Effector memory CD8-positive, alpha-beta T cell (primary cell): Measurements from ENCODE around the gene AAR2.
A peak's percentile ranks its signal among the peaks of the same experiment; 100 is the strongest.

Source experiments
- ATAC-seq: fragments of 150-1000 bp; cut with Tn5 transposase; replicated peaks from 2 replicates; pipeline ENCODE4 v1.10.0; 2021; ENCODE audit warnings: mild to moderate bottlenecking, moderate library complexity
- DNase-seq, 3 experiments: peaks; one replicate each; pipeline ENCODE4 v3.0.0; 2021
- H3K27ac Mint-ChIP-seq, 2 donors: one replicate each; pipeline ENCODE4 v1.8.0; 2022; ENCODE audit warnings: mild to moderate bottlenecking in 2 of 2, mixed read lengths in 2 of 2, moderate library complexity in 2 of 2
- H3K27me3 Mint-ChIP-seq, 2 donors: one replicate each; pipeline ENCODE4 v1.8.0; 2022; ENCODE audit warnings: mixed read lengths in 2 of 2
- H3K36me3 Mint-ChIP-seq: one replicate; pipeline ENCODE4 v1.8.0; 2022; ENCODE audit warnings: mild to moderate bottlenecking, moderate library complexity, mixed read lengths; ENCODE audit not compliant: insufficient read depth
- H3K4me1 Mint-ChIP-seq, 2 donors: one replicate each; pipeline ENCODE4 v1.8.0; 2022; ENCODE audit warnings: low read depth in 2 of 2, mixed read lengths in 2 of 2
- H3K4me3 Mint-ChIP-seq, 2 donors: one replicate each; pipeline ENCODE4 v1.8.0; 2022; ENCODE audit warnings: mild to moderate bottlenecking in 2 of 2, mixed read lengths in 2 of 2, moderate library complexity in 2 of 2
- H3K9me3 Mint-ChIP-seq, 2 donors: one replicate each; pipeline ENCODE4 v1.8.0; 2022; ENCODE audit warnings: mixed read lengths in 2 of 2

AAR2 gene

DNA sequence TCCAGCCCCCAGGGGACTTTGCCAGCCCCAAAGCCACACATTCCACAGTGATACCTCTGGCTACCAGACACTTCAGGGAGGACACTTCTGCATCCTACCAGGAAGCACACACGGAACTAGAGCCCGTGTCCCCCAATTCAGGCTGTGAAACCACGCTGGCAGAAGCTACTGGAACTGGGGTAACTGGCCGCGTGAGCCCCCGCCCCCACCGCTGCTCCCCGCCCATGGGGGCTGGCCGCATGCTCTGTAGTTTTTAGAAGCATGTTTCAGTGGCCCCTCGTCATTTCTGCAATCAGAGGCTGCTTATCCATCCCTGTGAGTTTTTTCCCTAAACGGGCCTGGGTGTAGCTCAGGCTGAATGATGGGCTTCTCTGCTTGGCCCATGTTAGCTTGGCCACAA is 28.7 kb upstream of the AAR2 start:
- Mint-ChIP-seq H3K4me1 (peaks cover 3 to 5% of the 10 kb centered on the region in 2 donors), H3K36me3 (peaks cover 2% of the 10 kb centered on the region), H3K27me3 (peaks cover 33 to 56% of the 10 kb centered on the region in 2 donors), H3K4me3 (no peak overlapping the region), H3K27ac (no peak overlapping the region), H3K9me3 (no peaks in the 10 kb centered on the region)
- ATAC-seq (no peak), DNase-seq (no peak)

DNA sequence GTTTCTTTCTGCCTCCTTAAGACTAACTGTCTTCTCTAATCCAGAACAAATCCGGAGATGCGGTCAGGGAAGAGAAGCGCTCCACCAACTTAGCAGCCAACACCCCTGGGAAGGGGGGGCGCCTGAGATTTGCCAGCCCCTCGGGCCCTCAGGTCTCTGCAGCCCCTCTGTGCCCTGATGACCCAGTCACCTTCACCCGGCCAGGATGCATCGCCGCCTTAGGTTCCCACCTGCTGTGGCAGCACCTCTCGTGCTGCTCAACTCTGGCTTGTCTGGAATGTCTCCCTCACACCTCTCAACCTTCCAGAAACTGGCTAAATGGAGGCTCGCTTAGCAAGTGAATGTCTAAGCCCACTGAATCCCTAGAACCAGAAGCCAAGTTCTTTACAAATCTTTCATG is 28.0 kb upstream of the AAR2 start:
- Mint-ChIP-seq H3K36me3 (peaks cover 2% of the 10 kb centered on the region), H3K4me1 (peaks cover 0 to under 1% of the 10 kb centered on the region in 2 donors), H3K27me3 (peaks cover 33 to 57% of the 10 kb centered on the region in 2 donors), H3K4me3 (no peak overlapping the region), H3K27ac (no peak overlapping the region), H3K9me3 (no peaks in the 10 kb centered on the region)
- DNase-seq (no peak), ATAC-seq (no peak)

GRCh38 chr20:36210436-36211021 is 25.7 kb upstream of the AAR2 start:
- H3K27me3 Mint-ChIP-seq = peaks cover 33 to 57% of the 10 kb centered on the region in 2 donors
- no peak for DNase-seq
- peaks cover 2% of the 10 kb centered on the region for H3K36me3 Mint-ChIP-seq
- no peaks in the 10 kb centered on the region for H3K9me3 Mint-ChIP-seq
- no peak for ATAC-seq
- no peak overlapping the region for H3K4me3 Mint-ChIP-seq
- no peaks in the 10 kb centered on the region for H3K4me1 Mint-ChIP-seq
- H3K27ac Mint-ChIP-seq = peak overlapping the region in 1 of 2 donors; percentile 49

GRCh38 chr20:36213362-36213761 is 22.9 kb upstream of the AAR2 start:
- H3K9me3 Mint-ChIP-seq = no peaks in the 10 kb centered on the region
- H3K27ac Mint-ChIP-seq = no peak overlapping the region
- H3K4me1 Mint-ChIP-seq = no peaks in the 10 kb centered on the region
- H3K4me3 Mint-ChIP-seq = no peak overlapping the region
- ATAC-seq (no peak), DNase-seq (no peak)
- peaks cover 31 to 51% of the 10 kb centered on the region in 2 donors for H3K27me3 Mint-ChIP-seq
- peaks cover 2% of the 10 kb centered on the region for H3K36me3 Mint-ChIP-seq

GRCh38 chr20:36214684-36215256 is 21.5 kb upstream of the AAR2 start:
- Mint-ChIP-seq H3K9me3 (no peaks in the 10 kb centered on the region), H3K27ac (no peak overlapping the region), H3K27me3 (peaks cover 19 to 37% of the 10 kb centered on the region in 2 donors), H3K4me1 (no peaks in the 10 kb centered on the region), H3K4me3 (no peak overlapping the region), H3K36me3 (peaks cover 2% of the 10 kb centered on the region)
- no peak for ATAC-seq
- DNase-seq = no peak

DNA sequence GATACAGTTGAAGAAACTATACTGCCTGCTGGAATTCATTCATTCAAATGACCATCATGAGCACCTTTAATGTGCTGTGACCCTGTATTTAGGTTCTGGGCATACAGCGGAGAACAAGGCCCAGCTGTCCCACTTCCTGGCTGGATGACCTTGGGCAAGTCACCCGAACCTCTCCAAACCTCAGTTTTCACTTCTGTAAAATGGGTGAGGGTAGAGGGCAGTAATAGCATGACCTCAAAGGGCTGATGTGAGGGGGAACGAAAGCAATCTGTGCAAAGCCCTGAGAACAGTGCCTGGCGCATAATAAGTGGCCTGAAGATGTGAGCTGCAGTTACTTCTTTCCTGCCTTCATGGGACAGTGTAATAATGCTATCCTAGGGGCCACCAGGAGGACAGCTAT is 20.5 kb upstream of the AAR2 start:
- peaks cover 10 to 27% of the 10 kb centered on the region in 2 donors for H3K27me3 Mint-ChIP-seq
- H3K36me3 Mint-ChIP-seq = peaks cover under 1% of the 10 kb centered on the region
- H3K27ac Mint-ChIP-seq = no peak overlapping the region
- DNase-seq (no peak), ATAC-seq (no peak)
- no peaks in the 10 kb centered on the region for H3K9me3 Mint-ChIP-seq
- H3K4me3 Mint-ChIP-seq = no peak overlapping the region
- H3K4me1 Mint-ChIP-seq = no peaks in the 10 kb centered on the region

DNA sequence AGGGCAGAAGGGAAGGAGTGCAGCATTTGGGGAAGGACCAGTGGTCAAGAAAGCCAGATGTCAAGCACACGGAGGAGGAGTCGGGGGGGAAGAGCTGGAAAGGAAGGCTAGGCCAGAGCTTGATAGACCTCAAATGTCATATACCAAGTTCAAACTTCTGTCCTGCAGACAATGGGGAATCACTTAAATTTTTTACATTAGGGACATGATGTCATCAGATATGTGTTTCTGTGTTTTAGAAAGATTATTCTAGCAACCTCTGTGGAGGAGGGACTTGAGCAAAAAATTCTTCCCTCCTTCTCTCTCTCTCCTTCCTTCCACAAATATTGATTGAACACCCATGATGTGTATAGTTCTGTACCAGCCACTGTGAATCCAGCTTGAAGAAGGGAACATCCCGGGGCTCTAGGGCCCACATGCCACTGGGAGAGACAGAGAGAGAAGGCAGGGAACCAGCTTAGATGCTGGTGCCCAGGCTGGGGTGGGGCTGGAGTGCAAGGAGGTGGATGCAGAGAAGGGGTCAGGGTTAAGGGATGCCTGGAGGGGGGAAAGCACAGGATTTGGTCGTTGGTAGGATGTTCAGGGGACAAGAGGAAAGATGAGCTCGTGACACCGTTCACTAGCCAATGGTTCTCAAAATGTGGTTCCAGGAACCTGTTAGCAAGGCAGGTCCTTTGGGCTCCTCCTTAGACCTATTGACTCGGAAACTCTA is 19.8 kb upstream of the AAR2 start:
- no peak for ATAC-seq
- H3K9me3 Mint-ChIP-seq = no peaks in the 10 kb centered on the region
- no peak for DNase-seq
- no peaks in the 10 kb centered on the region for H3K4me1 Mint-ChIP-seq
- H3K36me3 Mint-ChIP-seq = no peaks in the 10 kb centered on the region
- H3K27ac Mint-ChIP-seq = peak overlapping the region in 1 of 2 donors; percentile 13
- no peak overlapping the region for H3K4me3 Mint-ChIP-seq
- H3K27me3 Mint-ChIP-seq = peaks cover 10 to 25% of the 10 kb centered on the region in 2 donors

DNA sequence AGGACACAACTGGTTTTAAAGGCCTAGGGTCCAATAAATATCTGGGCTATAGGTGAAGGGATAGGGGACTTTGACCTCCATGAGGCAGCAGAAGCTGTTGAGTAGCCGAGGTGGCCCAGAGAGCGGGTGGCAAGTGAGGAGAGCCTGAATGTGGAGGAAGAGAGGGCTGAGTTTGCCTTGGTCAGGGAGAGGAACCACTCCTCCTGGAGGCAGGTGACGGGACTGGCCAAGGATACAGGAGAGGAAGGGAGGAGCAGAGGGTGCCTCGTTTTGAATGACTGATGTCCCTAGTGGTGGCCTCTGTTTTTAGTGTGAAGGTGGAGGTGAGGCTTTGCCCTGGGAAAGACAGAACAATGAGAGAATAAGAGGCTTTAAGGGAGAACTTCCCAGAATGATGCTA is 19.1 kb upstream of the AAR2 start:
- DNase-seq (no peak), ATAC-seq (no peak)
- H3K4me3 Mint-ChIP-seq = no peak overlapping the region
- H3K9me3 Mint-ChIP-seq = no peaks in the 10 kb centered on the region
- peaks cover 10 to 19% of the 10 kb centered on the region in 2 donors for H3K27me3 Mint-ChIP-seq
- no peaks in the 10 kb centered on the region for H3K4me1 Mint-ChIP-seq
- no peaks in the 10 kb centered on the region for H3K36me3 Mint-ChIP-seq
- peak overlapping the region in 1 of 2 donors; percentile 13 for H3K27ac Mint-ChIP-seq

GRCh38 chr20:36218380-36219064 is 17.8 kb upstream of the AAR2 start:
- no peak for ATAC-seq
- Mint-ChIP-seq H3K9me3 (no peaks in the 10 kb centered on the region), H3K36me3 (no peaks in the 10 kb centered on the region), H3K27ac (no peak overlapping the region), H3K4me1 (no peaks in the 10 kb centered on the region), H3K27me3 (peaks cover 10 to 15% of the 10 kb centered on the region in 2 donors), H3K4me3 (no peak overlapping the region)
- DNase-seq = no peak

GRCh38 chr20:36219671-36220220 is 16.5 kb upstream of the AAR2 start:
- Mint-ChIP-seq H3K27me3 (peaks cover 10 to 15% of the 10 kb centered on the region in 2 donors), H3K27ac (no peak overlapping the region), H3K4me3 (no peak overlapping the region), H3K36me3 (no peaks in the 10 kb centered on the region), H3K9me3 (no peaks in the 10 kb centered on the region), H3K4me1 (no peaks in the 10 kb centered on the region)
- ATAC-seq (no peak), DNase-seq (no peak)

GRCh38 chr20:36225666-36226065 is 10.6 kb upstream of the AAR2 start:
- Mint-ChIP-seq H3K4me3 (no peak overlapping the region), H3K27me3 (peaks cover 12 to 20% of the 10 kb centered on the region in 2 donors), H3K27ac (no peak overlapping the region), H3K4me1 (no peaks in the 10 kb centered on the region), H3K36me3 (no peaks in the 10 kb centered on the region), H3K9me3 (no peaks in the 10 kb centered on the region)
- no peak for DNase-seq
- no peak for ATAC-seq

DNA sequence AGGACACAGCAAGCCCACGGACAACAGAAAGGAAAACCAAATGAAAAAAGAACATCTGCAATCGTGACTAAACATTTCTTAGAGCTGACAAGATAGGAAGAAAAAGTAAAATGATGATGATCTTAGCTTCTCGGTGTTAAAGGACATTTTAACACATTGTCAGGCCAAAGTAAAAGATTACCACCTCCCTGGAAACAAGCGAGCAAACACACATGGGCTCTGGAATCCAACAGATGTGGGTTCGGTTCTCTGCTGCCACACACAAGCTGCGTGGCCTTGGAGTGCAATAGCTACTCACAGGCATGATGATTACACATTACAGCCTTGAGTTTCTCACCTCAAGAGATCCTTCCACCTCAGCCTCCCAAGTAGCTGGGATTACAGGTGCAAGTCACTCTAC is 7.5 kb upstream of the AAR2 start:
- Mint-ChIP-seq H3K4me3 (no peak overlapping the region), H3K9me3 (no peaks in the 10 kb centered on the region), H3K4me1 (no peaks in the 10 kb centered on the region), H3K27me3 (peaks cover 12 to 30% of the 10 kb centered on the region in 2 donors), H3K27ac (no peak overlapping the region), H3K36me3 (no peaks in the 10 kb centered on the region)
- no peak for ATAC-seq
- DNase-seq = no peak

DNA sequence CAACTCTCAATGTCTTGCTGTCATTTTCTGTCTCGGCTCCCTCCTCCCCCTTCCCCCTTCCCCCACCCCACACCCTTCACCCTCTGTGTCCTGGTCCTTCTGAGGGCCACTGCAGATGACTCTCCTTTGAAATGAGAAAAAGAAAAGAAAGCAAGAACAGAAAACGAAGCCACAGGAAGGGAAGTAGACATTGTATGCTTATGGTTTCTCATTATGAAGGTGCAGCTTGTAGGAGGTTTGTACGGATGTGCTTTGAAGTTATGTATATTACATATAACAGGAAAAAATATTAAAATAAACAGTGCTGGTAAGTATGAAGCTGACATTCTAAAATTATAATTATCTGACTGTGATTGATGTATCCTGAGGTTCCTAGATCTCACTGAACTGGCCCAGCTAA is 6.3 kb upstream of the AAR2 start:
- Mint-ChIP-seq H3K27ac (no peak overlapping the region), H3K27me3 (peaks cover 12 to 30% of the 10 kb centered on the region in 2 donors), H3K36me3 (no peaks in the 10 kb centered on the region), H3K4me3 (no peak overlapping the region), H3K4me1 (no peaks in the 10 kb centered on the region), H3K9me3 (no peaks in the 10 kb centered on the region)
- ATAC-seq (no peak), DNase-seq (no peak)
